HPDE6-E6E7 (cell line): ENCODE measurements around the gene RORC.

Experiments used
- DNase-seq: peaks from one replicate; pipeline ENCODE4 v3.0.0; 2011; ENCODE audit warnings: missing footprints; ENCODE audit errors: extremely low spot score

The RORC gene

GRCh38 chr1:151849126-151849525, 17.5 kb upstream of the RORC start:
- DNase-seq, result no peak

GRCh38 chr1:151847867-151848596, 16.4 kb upstream of the RORC start:
- no peak for DNase-seq

GRCh38 chr1:151846686-151847237, 15.2 kb upstream of the RORC start:
- DNase-seq, result no peak

GRCh38 chr1:151846062-151846568, 14.5 kb upstream of the RORC start:
- DNase-seq, result peak; percentile 83

- no peak for DNase-seq
These were observed 11.8 kb upstream of the RORC start for GRCh38 chr1:151843398-151843797.

- DNase-seq, result no peak
These were observed 9.5 kb upstream of the RORC start for GRCh38 chr1:151841141-151841540.

- no peak for DNase-seq
These were observed 8.8 kb upstream of the RORC start for GRCh38 chr1:151840421-151840820.

- peak; percentile 77 for DNase-seq
These were observed 8.1 kb upstream of the RORC start, which contains the start of gene C2CD4D for GRCh38 chr1:151839457-151840403. C2CD4D (minus strand) TSS chr1:151839820; CDS start chr1:151838989, 831 bp downstream.

- DNase-seq, result no peak
These were observed 7.4 kb upstream of the RORC start for GRCh38 chr1:151839082-151839412.

GRCh38 chr1:151838222-151839081, 6.8 kb upstream of the RORC start:
- no peak for DNase-seq

GRCh38 chr1:151837884-151838221, 6.3 kb upstream of the RORC start:
- no peak for DNase-seq

GRCh38 chr1:151837197-151837596, 5.6 kb upstream of the RORC start:
- no peak for DNase-seq

GRCh38 chr1:151835596-151835995, 4.0 kb upstream of the RORC start:
- no peak for DNase-seq

- DNase-seq, result no peak
These were observed 2.6 kb upstream of the RORC start for GRCh38 chr1:151834239-151834638.

GRCh38 chr1:151833172-151833900, 1.7 kb upstream of the RORC start:
- DNase-seq, result no peak

GRCh38 chr1:151832318-151832980, 847 bp upstream of the RORC start:
- no peak for DNase-seq

- no peak for DNase-seq
These were observed 378 bp downstream of the RORC start for GRCh38 chr1:151831256-151831591.

- no peak for DNase-seq
These were observed 1.5 kb downstream of the RORC start for GRCh38 chr1:151830055-151830454.

GRCh38 chr1:151829352-151830046, 2.1 kb downstream of the RORC start:
- DNase-seq, result no peak

GRCh38 chr1:151828921-151829320, 2.7 kb downstream of the RORC start:
- peak; percentile 51 for DNase-seq
